Measurements from ENCODE around the gene SLC25A30.

GRCh38 chr13:45356966-45357672 lies 61.1 kb downstream of the SLC25A30 start:
- no peak for TF ChIP-seq POLR2AphosphoS5 (IDR thresholded peaks at IDR 0.05)
- no peak for TF ChIP-seq CTCF (IDR thresholded peaks at IDR 0.05)
- TF ChIP-seq POLR2A (IDR thresholded peaks at IDR 0.05), result no peak

Measured in prostate gland (tissue), 2 donors.